ENCODE results near the gene BIK. TPM values are rescaled to one million over a fixed set of nuclear protein-coding genes. Genes with fewer than 3 reads are reported as not detected.

The BIK gene
- total RNA-seq, 4 donors from 2014 or later, result 6.1 to 11.3 (median 7.3) TPM

DNA sequence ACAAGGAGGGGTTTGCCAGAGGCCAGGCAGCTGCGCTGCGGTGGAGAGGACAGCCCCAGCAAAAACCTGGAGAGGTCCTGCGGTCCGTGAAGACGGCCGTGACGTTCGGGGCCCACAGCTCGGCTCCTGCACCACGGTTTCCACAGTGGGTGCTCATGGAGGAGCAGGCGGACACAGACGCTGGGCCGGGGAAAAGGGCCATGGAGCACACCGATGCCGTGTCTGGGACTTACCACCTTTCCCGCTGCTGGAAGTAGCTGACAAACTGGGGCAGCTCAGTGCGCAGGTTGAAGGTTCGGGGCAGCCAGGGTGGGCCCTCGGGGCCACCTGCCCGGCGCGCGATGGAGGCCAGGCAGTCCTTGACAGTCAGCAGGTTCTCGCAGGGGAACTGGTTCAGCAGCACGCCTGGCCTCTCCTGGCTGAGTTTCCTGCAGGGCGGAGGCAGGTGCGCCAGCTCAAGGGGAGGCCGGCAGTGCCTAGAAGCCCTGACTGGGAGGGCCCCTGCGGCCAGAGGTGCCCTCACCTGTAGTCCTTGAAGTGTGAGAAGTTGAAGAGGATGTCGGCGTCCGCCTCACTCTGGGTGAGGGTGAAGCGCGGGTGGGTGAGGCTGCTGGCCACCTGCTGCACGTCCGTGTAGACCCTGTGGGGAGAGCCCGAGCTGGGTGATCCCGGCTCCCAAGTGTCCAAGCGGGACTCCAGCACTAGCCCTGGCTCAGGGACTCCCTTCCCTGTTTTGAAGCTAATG, 63.6 kb downstream of the BIK start:
- no peak for TF ChIP-seq POLR2A (IDR thresholded peaks at IDR 0.05)
- TF ChIP-seq POLR2AphosphoS5 (IDR thresholded peaks at IDR 0.05), result no peak
- no peak for TF ChIP-seq EP300 (IDR thresholded peaks at IDR 0.05)
- TF ChIP-seq, protein P1, sequence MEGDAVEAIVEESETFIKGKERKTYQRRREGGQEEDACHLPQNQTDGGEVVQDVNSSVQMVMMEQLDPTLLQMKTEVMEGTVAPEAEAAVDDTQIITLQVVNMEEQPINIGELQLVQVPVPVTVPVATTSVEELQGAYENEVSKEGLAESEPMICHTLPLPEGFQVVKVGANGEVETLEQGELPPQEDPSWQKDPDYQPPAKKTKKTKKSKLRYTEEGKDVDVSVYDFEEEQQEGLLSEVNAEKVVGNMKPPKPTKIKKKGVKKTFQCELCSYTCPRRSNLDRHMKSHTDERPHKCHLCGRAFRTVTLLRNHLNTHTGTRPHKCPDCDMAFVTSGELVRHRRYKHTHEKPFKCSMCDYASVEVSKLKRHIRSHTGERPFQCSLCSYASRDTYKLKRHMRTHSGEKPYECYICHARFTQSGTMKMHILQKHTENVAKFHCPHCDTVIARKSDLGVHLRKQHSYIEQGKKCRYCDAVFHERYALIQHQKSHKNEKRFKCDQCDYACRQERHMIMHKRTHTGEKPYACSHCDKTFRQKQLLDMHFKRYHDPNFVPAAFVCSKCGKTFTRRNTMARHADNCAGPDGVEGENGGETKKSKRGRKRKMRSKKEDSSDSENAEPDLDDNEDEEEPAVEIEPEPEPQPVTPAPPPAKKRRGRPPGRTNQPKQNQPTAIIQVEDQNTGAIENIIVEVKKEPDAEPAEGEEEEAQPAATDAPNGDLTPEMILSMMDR (IDR thresholded peaks at IDR 0.05), result no peak
- WGBS, result 91% methylated on average over 17 of the region's 39 CpGs
- Histone ChIP-seq H3K4me1 (peaks cover 21% of the 10 kb centered on the region), H3K36me3 (peaks cover 76% of the 10 kb centered on the region), H3K9me3 (no peaks in the 10 kb centered on the region), H3K27me3 (no peaks in the 10 kb centered on the region), H3K27ac (peak overlapping the region; percentile 32), H3K4me3 (no peak overlapping the region)
- DNase-seq (ENCODE audit: low spot score in 2 of 2), result no peak

DNA sequence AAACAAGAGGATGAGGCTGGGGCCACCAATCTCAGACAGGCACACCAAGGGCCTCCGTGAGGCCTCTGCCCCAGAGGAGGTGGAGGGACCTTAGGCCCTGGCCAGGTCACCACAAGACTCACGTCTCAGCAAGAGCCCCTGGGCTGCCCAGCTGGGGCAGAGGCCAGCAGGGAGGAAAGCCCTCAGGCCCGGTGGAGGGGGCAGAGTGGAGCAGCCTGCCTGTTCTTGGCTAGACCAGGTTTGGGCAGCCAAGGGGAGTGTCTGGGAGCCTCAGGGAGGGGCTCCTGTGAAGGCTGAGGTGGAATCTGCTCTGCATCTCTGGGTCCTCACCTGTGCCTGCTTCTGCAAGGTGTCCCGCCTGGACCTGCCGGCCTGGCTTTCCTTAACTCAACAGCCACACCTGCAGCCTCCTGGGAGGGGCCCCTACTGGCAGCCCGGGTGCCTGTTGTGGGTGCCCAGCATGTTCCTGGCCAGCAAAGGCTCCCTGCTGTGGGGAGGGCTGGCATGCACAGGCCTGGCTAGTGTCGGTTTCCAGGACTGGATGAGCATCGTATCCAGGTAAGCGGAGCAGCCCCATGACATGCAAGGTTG, 64.5 kb downstream of the BIK start:
- Histone ChIP-seq H3K4me3 (no peak overlapping the region), H3K9me3 (no peaks in the 10 kb centered on the region), H3K27ac (peak overlapping the region; percentile 32), H3K27me3 (no peaks in the 10 kb centered on the region), H3K4me1 (peaks cover 21% of the 10 kb centered on the region), H3K36me3 (peaks cover 77% of the 10 kb centered on the region)
- TF ChIP-seq, protein P1 (IDR thresholded peaks at IDR 0.05), result no peak
- TF ChIP-seq EP300 (IDR thresholded peaks at IDR 0.05), result no peak
- DNase-seq (ENCODE audit: low spot score in 2 of 2), result no peak
- WGBS, result 68% methylated on average over 7 of the region's 9 CpGs

DNA sequence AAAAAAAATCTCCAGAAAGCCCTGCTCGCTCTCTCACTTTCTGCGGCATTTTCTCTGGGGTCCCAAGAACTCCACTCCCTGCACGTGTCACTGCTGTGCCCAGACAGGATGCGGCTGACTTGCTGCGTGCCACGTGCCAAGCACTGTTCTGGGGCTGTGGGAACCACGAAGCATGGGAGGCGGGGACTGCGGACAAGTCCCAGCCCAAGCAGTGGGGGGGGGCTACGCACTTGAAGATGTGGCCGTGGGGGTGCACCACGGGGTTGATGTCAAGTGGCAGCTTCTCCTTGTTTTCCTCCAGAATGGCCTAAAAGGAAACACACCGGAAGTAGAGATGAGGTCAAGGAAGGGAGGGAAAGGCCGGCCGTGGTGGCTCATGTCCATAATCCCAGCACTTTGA, 65.5 kb downstream of the BIK start:
- H3K27me3 ChIP-seq, result no peaks in the 10 kb centered on the region
- H3K36me3 ChIP-seq, result peaks cover 78% of the 10 kb centered on the region
- H3K4me3 ChIP-seq, result no peak overlapping the region
- peaks cover 21% of the 10 kb centered on the region for H3K4me1 ChIP-seq
- no peak for DNase-seq (ENCODE audit: low spot score in 2 of 2)
- no peaks in the 10 kb centered on the region for H3K9me3 ChIP-seq
- TF ChIP-seq POLR2A (IDR thresholded peaks at IDR 0.05) (no peak), POLR2AphosphoS5 (IDR thresholded peaks at IDR 0.05) (no peak), EP300 (IDR thresholded peaks at IDR 0.05) (no peak)
- TF ChIP-seq, protein P1 (IDR thresholded peaks at IDR 0.05), result no peak
- WGBS, result 82% methylated on average over 15 of the region's 15 CpGs
- no peak overlapping the region for H3K27ac ChIP-seq

DNA sequence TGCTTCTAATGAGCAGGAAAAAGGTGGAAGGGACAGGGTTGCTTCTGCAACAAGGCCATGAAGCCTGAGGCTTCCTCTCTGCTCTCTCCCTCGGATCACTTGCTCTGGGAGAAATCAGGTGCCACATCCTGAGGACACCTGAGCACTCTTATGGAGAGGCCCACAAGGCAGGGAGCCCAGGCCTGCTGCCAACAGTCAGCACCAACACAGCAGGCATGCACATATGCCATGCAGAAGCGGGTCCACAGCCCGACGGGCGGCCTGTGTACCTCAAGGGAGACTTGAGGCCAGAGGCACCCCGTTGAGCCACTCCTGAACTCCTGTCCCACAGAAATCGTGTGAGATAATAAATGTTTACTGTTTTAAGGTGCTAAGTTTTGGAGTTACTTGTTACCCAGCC, 66.9 kb downstream of the BIK start:
- H3K36me3 ChIP-seq, result peaks cover 78% of the 10 kb centered on the region
- 80% methylated on average over 7 of the region's 7 CpGs for WGBS
- no peak for TF ChIP-seq POLR2A (IDR thresholded peaks at IDR 0.05)
- TF ChIP-seq EP300 (IDR thresholded peaks at IDR 0.05), result no peak
- TF ChIP-seq POLR2AphosphoS5 (IDR thresholded peaks at IDR 0.05), result no peak
- TF ChIP-seq, protein P1 (IDR thresholded peaks at IDR 0.05), result no peak
- no peak overlapping the region for H3K27ac ChIP-seq
- no peaks in the 10 kb centered on the region for H3K9me3 ChIP-seq
- H3K27me3 ChIP-seq, result no peaks in the 10 kb centered on the region
- H3K4me1 ChIP-seq, result peaks cover 14% of the 10 kb centered on the region
- H3K4me3 ChIP-seq, result no peak overlapping the region
- no peak for DNase-seq (ENCODE audit: low spot score in 2 of 2)

Other genes starting within 250 kb of the BIK start
- 10 to 100 TPM; 38.9 to 74.8 (median 55.3) TPM for gene PACSIN2, start 95.6 kb upstream of the BIK start, total RNA-seq
- gene TTLL1, start 21.4 kb upstream of the BIK start, total RNA-seq, result 1 to 10 TPM; 4.3 to 8.7 (median 5.0) TPM
- 10 to 100 TPM; 21.1 to 38.0 (median 25.2) TPM for gene MCAT, start 32.6 kb downstream of the BIK start, total RNA-seq
- gene TSPO, start 40.8 kb downstream of the BIK start, total RNA-seq, result 100 to 1,000 TPM; 346 to 897 (median 746) TPM
- 10 to 100 TPM; 43.6 to 93.9 (median 81.4) TPM for gene TTLL12, start 76.4 kb downstream of the BIK start, total RNA-seq
- gene SCUBE1, start 232.6 kb downstream of the BIK start, total RNA-seq, result 1 to 10 TPM in 1 of 4 donors, under 1 TPM in 3; 0.47 to 1.1 (median 0.78) TPM